ENCODE measurements around the gene PLPP4.

GRCh38 chr10:120543291-120543690, 86.3 kb downstream of the PLPP4 start:
- TF ChIP-seq CTCF (IDR thresholded peaks at IDR 0.05) (no peak), POLR2A (IDR thresholded peaks at IDR 0.05) (no peak)
